ENCODE results near the gene FANCE.
"Not testable (repeated sequence)": the region's sequence is repeated elsewhere in the genome, so short reads cannot be mapped to it uniquely, and the experiment has no call there.

The FANCE gene

GRCh38 chr6:35512006-35512405, 59.9 kb downstream of the FANCE start:
- no peak for DNase-seq
- TF ChIP-seq CTCF (IDR thresholded peaks at IDR 0.05; ENCODE audit: low read depth, low read length, missing control alignments): no peak
- no peak overlapping the region for H3K4me3 ChIP-seq (ENCODE audit: low read depth, low read length)
- in situ Hi-C loops (cut with HindIII; ENCODE audit: low pct_ligation_motif_present, low sequenced_read_pairs): no loop called here
- H3K36me3 ChIP-seq (replicated peaks): no peaks in the 10 kb centered on the region
- no peak overlapping the region for H3K27ac ChIP-seq
- H3K27me3 ChIP-seq (replicated peaks): peaks cover 9% of the 10 kb centered on the region

GRCh38 chr6:35512740-35513139, 60.6 kb downstream of the FANCE start, which contains the start of gene TULP1:
TSS of gene TULP1 (minus strand) at chr6:35512896. CDS start at chr6:35512858, 38 bp downstream.
- Histone ChIP-seq H3K27ac (no peak within 1 kb of the TSS), H3K27me3 (replicated peaks) (peaks cover 9% of the 10 kb centered on the region), H3K36me3 (replicated peaks) (no peaks in the 10 kb centered on the region), H3K4me3 (ENCODE audit: low read depth, low read length) (peak within 1 kb of the TSS; percentile 30)
- in situ Hi-C loops (cut with HindIII; ENCODE audit: low pct_ligation_motif_present, low sequenced_read_pairs): no loop called here
- DNase-seq: no peak
- TF ChIP-seq CTCF (IDR thresholded peaks at IDR 0.05; ENCODE audit: low read depth, low read length, missing control alignments): no peak

GRCh38 chr6:35514587-35514986, 62.4 kb downstream of the FANCE start:
- peaks cover 9% of the 10 kb centered on the region for H3K27me3 ChIP-seq (replicated peaks)
- TF ChIP-seq CTCF (IDR thresholded peaks at IDR 0.05; ENCODE audit: low read depth, low read length, missing control alignments): no peak
- no peak overlapping the region for H3K27ac ChIP-seq
- H3K4me3 ChIP-seq (ENCODE audit: low read depth, low read length): no peak overlapping the region
- no peak for DNase-seq
- H3K36me3 ChIP-seq (replicated peaks): no peaks in the 10 kb centered on the region
- in situ Hi-C loops (cut with HindIII; ENCODE audit: low pct_ligation_motif_present, low sequenced_read_pairs): no loop called here

GRCh38 chr6:35515939-35516338, 63.8 kb downstream of the FANCE start:
- H3K36me3 ChIP-seq (replicated peaks); H3K27me3 ChIP-seq (replicated peaks); H3K27ac ChIP-seq; H3K4me3 ChIP-seq (ENCODE audit: low read depth, low read length); in situ Hi-C loops (cut with HindIII; ENCODE audit: low pct_ligation_motif_present, low sequenced_read_pairs); DNase-seq: not testable (repeated sequence)
